NCI-H2171 treated with DMSO at 0.1 percent for 48 hours (cell line): ENCODE measurements around the gene GNAL.
"Not testable (repeated sequence)": the region's sequence is repeated elsewhere in the genome, so short reads cannot be mapped to it uniquely, and the experiment has no call there.

Experiments
- DNase-seq: peaks from one replicate; lab custom pipeline; 2025; lab: John Stamatoyannopoulos, UW

The GNAL gene

DNA sequence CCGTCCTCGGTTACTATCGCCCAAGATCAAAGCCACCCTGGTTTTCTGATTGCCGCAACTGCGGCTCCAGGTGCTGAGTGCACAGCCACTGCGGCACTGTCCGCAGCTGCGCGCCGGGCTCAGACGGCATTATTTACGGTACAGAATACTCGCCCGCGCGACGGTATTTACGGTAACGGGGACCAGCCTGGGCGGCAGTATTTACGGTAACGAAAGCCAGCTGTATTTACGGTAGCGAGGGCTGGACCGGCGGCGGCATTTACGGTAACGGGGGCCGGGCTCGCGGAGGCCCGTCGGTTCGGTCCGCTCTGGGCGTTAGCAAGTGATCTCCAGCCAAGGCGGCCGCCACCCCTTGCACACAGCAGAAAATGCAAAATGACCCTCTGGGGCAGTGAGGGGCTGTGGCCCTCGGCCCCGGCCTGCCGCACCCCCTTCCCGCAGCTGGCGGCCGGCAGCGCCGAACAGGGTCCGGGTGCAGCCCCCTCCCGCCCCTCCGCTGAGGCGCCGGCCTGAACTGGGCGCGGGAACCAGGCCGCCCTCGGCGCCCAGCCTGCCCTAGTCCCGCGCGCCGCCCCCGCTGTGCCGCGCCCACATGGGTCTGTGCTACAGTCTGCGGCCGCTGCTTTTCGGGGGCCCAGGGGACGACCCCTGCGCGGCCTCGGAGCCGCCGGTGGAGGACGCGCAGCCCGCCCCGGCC, at the start of gene GNAL:
TSS of gene GNAL (plus strand) at position 293 of the 697 bp plus-strand sequence. CDS start at position 593, 300 bp downstream.
- DNase-seq, result peak; percentile 55

DNA sequence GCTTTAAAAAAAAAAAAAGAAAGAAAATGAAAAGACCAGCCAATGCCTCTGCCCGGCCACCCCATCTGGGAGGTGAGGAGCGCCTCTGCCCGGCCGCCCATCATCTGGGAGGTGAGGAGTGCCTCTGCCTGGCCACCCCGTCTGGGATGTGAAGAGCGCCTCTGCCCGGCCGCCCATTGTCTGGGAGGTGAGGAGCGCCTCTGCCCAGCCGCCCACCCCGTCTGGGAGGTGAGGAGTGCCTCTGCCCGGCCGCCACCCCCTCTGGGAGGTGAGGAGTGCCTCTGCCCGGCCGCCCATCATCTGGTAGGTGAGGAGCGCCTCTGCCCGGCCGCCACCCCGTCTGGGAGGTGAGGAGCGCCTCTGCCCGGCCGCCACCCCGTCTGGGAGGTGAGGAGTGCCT, 41.8 kb upstream of the GNAL start:
- DNase-seq, result not testable (repeated sequence)

DNA sequence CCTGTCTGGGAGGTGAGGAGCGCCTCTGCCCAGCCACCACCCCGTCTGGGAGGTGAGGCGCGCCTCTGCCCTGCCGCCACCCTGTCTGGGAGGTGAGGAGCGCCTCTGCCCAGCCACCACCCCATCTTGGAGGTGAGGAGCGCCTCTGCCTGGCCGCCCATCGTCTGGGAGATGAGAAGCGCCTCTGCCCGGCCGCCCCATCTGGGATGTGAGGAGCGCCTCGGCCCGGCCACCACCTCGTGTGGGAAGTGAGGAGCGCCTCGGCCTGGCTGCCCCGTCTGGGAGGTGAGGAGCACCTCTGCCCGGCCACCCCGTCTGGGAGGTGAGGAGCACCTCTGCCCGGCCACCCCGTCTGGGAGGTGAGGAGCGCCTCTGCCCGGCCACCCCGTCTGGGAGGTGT, 41.3 kb upstream of the GNAL start:
- DNase-seq, result not testable (repeated sequence)

DNA sequence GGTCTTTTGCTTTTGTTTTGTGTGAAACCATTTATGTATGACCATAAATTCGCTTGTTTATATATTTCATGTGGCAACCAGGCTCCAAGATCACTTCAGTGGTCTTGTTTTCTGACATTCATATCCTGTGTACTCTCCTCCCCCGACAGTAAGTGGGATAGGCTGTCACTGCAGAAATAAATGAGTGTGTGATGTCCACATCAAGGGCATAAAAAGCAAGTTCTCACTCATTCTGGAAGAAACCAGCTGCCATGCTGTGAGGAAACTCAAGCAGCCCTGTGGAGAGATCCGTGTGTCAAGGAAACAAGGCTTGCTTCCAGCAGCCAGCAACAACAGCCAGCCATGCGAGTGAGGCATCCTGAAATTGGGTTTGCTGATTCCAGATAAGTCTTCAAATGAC, 39.2 kb upstream of the GNAL start:
- no peak for DNase-seq

DNA sequence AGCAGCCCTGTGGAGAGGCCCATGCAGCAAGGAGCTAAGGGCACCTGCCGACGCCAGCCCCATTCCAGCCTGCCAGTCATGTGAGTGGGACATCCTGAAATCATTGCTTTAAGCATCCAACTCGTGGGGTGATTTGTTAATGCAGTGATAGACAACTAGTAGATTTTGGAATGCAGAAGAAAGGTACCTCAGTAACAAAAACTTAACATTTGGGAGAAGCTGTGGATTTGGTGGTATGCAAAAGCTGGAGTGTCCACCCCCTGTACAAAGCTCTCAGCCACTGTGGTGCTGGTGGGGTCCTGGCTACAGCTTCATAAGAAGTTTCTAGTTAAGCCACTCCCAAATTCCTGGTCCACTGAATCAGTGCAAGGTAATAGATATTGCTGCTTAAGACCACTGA, 37.2 kb upstream of the GNAL start:
- DNase-seq, result no peak

DNA sequence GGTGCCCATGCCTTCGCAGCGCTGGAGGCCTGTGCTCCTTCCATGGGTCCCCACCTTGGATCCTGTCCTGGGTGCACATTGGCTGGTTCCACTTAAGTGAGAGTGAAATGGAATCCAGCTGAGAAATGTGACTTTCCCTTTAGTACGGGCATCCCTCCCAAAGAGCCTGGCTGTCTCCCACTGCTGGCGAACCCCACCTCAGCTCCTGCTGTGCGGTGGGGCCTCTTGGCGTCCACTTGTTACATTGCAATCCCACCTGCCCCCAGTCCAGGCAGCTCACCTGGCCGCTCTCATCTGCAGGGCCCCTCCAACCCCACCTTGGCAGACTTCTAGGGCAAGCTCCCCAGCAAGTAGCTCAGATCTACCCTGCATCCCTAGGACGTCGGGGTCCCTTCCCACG, 35.5 kb upstream of the GNAL start:
- no peak for DNase-seq

DNA sequence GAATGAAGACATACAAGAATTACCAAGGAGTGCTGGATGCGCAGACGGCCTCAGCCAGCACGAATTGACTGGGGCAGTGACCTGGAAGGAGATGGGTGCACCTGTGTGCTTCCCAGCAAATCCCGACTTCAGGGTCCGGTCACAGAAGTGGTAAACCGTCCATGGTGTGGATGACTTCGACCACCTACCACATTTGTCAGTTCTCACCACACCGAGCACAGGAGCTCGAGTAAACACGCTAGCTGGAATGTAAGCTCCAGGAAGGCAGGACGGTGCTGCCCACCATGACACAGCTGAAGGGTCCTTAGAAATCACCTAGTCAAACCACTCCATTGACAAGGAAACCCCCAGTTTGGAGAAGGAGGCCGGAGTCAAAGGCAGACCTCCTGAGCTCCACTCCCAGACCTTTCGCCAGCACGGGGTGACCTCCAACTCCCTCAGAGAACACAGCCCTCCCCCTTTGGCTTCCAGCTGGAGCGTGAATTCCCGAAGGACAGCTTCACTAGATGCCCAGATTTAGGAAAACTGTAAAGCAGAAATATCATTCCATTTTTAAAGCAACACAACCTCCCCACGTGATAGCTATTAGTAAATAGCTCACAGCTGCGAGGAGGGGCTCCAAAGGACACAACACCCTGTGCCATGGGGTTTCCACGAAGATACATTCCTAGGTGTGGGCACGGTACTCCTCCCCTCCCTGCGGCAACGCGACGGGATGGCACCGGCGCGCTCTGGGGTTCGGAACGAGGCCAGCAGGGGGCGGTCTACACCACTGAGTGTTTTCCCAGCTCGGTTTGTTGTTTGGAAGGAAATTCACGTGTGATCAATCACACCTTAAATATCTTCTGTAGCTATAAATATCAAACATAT, 34.1 kb upstream of the GNAL start:
- DNase-seq, result no peak

DNA sequence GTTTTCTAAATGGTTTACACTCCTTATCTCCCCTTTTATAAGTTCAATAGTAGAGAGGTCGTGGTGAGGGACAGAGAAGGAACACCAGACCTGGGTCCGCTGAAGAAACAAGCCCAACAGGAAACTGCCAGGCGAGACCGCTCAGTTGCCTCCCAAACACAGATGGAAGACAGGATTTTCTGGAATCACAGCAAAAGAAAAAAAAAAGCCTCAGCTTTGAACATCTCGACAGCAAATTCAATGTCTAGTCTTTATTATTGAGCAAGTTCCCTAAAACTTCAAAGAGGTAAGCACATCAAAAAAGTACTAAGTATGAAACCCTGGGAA, 33.5 kb upstream of the GNAL start:
- DNase-seq, result no peak

DNA sequence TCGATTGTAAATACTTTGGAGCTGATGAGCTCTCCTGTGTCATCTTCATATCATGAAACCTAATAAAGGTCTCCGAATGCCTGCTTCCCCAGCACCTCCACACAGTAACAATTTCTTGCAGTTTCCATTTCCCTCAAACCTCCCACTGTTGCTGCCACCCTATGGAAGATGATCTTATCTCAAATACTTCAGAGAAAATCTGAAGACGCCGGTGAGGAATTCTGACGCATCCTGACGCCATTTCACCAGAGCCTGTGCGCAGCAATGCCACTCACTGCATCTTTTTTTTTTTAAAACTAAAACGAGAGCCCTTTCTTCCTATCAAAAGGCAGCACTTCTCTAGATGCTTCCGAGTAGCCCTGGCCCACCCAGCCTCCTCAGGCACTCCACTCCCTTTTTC, 31.9 kb upstream of the GNAL start:
- DNase-seq, result no peak

DNA sequence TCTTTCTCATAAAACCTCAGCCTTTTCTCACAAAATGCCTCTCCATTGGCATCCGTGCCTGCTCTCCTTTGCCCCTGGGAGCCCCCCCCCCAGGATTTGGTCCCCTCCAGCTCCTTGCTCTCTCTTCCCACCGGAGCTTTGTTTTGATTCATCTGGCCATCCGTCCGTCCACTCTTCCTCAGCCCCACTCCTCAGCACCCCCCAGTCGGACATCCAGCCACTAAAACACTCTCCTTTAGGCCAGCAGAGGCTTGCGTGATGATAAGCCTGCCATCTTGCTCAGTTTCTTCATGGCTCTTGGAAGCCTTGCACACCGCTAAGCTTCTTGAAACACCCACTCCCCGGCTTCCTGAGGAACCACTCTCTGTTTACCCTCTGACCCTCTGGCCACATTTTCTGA, 31.5 kb upstream of the GNAL start:
- no peak for DNase-seq

DNA sequence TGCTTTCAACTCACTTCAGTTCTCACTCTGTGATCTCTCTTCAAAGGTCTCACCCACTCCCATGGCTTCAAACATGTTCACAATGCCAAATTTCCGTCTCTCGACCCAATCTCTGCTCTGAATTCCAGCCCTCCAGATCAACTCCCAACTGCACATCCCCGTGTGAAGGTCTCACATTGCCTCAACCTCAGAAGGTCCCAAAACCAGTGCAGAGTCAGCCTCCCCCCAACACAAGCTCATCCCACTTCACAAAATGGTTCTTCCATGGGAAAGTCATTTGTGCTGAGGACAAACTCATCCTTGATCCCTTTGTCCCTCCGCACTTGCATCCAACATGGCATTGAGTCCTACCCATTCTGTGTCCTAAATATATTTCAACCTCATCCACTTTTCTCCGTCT, 31.0 kb upstream of the GNAL start:
- DNase-seq, result no peak

DNA sequence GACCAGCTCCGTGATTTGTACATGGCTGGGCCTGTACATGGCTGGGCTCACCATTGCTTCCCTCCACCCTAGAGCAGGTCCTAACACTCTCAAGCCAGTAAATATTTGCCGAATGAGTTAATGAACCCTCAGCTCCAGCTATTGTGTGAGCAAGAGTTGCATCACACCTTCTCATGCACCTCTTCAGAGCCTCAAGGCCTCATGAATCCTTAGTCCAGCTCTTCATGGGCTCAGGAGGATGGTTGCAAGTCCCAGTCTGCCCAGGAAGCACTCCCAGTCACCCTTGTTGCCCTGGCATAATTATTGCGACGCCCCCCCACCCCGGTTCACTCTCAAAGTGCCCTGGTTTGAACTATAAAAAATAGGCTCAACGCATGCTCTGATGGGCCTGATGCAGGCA, 30.1 kb upstream of the GNAL start:
- DNase-seq, result no peak

DNA sequence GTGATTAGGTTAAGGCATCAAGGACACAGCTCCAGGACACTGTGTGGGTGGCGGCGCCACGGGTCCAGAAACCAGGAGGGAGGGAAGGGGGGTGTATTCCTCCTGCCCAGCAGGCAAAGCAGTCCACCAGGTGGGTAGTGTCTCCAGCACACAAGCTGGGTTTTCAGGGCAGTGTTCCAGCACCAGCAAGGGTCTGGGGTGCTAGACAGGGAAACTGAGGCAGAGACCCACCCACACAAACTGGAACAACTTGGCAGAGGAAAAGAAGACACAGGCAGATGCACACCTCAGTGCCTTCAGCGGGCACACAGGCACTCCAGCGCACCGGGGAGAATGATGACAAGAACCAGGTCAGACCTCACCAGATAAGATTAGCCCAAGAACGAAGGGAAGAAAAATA, 28.4 kb upstream of the GNAL start:
- no peak for DNase-seq

DNA sequence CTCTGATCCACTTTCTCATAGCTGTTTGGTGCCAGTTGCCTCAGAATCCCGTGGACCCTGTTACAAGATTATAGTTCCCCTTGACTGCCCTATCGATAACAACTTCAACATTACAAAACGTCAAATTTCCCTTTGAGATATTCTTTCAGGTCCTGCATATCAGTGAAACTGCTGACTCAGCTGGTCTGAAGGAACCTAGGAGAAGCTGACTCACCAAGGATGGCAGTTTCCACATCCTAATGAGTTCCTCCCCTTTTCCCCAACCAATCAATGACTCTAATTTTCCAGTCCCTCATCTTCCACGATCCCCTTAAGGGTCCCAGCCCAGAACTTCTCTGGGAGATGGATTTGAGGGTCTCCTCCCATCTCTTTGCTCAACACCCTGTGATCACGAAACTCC, 27.6 kb upstream of the GNAL start:
- no peak for DNase-seq

DNA sequence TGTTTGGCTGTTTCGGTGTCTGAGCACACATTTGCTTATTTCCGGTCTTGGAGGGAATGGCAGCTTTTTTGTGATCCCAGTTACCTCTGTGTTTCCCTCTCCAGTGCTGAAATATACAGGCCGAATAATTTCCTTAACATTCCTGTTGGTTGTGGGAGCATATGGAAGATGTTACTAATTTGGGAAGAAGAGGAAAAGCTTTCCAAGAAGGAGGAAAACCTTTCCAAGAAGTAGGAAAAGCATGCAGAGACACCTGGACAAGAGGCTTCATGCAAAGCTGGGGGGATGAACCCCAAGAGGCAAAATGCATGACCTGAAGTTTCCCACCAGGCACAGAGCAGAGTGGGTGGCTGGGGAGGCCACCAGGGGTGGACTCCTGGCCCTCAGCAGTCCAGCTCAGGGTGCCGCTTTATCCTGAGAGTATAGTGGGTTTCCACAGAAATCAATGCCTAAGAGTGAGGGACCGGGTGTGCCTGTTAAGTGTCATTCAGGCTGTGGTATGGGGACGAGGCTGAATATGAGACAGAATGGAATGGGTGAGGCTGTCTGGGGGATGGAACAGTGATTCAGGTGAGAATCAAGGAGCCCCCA, 25.5 kb upstream of the GNAL start:
- DNase-seq, result no peak

DNA sequence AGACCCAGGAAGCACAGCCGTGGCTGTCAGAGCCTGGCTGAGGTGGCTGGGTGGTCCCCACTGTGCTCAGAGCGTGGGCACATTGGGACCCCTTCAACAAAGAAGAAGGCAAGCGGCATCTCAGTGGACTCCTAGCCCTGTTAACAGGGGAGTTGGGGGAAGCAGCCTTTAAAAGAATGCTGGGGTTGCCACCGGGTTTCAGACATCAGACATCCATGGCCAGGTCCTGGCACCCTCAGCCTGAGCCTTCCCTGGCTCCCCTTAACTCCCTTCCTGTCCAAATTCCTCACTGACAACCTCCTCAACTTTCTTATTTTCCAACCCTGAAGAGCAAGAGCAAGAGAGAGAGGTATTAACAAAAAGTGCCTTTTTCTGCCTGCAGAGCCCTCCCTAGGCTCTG, 24.8 kb upstream of the GNAL start:
- DNase-seq, result no peak

DNA sequence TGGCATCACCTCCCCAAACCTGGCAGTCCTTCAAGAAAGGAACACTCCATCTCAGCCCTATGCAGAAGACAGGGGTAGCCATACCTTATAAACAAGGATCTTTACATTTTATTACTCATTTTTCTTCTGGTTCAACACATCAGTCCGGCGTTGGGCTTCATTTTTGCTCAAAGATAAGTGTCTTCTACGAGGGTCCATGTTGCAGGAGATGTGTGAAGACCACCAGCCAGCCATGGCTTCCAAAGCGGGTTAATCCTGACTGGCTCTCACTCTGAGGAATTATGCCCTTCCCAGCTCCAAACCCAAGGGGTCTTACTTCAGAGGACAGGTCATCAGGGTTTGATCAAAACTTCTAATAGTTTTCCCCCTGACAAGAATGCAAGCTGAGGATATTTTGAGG, 23.9 kb upstream of the GNAL start:
- DNase-seq, result no peak

DNA sequence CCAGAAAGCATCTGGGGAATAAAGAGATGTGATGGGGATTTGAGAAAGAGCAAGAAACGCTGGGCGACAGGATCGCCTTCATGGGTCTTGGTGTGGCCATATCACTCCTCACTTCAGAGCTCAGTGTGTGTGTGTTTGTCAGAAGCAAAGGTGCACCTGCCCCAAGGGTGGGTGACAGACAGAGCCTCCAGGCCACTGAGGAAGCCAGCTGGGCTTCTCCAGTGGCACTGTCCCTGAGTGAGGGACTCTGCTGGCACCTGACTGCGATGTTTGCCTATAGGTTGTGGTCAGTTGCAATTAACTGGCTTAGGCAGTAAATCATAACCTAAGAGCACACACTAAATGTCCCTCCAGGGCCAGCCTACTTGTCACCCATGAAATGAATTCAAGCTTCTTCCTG, 23.5 kb upstream of the GNAL start:
- no peak for DNase-seq

DNA sequence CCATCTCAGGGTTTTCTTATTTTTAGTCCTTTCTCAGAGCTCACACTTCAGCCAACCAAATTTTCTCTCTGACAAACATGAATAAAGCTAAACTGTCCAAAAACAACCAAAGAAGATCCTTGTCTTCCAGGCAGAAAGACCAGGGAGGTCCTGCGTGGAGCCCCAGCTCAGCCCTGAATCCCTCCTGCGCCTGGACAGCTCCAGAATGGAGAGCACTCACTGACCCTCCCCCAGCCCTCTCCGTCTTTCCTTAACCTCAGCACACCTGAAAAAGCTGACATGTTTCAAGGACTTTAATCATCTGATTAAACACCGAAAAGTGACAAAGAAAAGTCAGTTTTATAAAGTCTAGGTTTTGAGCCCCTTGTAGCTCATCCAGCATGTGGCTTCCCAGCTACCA, 22.9 kb upstream of the GNAL start:
- DNase-seq, result no peak

DNA sequence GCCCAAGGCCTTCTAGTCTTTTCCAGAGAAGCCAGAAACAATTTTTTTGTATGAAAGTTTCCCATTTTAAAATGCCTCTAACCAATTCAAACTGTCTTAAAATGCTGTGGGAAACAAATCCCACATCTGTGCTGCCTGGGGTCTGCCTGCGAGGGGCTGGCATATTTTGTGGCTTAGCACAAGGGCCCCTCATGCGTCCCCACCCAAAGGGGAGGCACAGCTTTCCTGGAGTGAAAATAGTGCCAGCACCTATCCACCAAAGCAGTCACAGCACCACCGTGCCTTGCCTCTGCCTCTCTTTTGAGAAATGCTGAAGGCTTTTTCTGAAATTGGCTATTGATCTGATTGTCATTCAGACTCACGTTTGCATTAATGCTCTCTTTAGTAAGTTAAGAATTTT, 22.2 kb upstream of the GNAL start:
- DNase-seq, result no peak

DNA sequence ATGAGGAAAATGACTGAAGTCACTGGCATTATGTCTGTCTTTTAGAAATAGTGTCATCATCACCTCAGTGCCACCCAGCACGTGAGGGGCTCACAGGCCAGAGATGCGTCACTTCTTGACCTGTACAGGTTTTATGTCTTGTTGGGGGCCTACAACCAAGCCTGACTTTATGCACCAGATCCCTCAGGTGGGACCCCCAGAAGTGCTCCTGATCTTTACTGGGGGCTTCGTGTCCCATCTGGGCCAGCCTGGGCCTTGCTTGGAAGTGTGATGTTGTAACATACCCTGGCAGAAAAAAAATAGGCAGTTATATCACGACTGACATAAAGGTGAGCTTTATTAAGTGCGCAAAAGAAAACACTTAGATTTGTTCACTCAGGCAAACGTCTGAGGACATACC, 21.5 kb upstream of the GNAL start:
- no peak for DNase-seq

DNA sequence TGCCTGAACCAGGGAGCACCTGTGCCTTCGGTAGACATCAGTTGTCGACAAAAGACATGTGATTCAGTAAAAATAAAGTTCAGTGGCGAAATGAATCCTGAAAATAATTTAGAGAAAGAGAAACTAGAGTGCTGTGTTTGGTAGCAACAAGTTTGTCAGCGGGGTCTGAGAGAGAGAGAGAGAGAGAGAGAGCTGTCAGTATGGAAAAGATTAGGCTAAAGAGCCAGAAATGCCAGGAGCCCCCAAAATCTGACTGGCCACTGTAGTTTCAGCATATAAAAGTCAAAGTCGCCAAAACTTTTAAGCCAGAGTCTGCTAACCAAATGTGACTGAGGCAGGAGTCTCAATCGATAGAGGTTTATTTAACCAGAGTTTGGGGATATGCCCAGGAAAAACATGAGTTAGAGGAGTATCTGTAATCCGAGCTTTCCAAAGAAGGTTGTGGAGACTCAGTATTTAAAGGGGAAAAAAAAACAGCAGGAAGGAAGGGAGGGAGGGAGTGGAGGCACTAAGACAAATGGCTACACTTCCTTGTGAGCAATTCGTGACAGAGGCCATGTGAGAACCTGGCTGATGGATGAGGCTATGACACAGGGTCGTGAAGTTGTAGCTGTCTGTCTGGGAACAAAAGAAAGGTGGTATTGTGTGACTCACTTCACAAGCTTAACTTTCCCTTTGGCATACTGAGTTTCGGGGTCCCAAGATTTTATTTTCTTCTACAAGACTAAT, 20.5 kb upstream of the GNAL start:
- DNase-seq, result no peak
